GM18505 (cell line): ENCODE data around the gene TEX38.
"Not testable (repeated sequence)": the region's sequence is repeated elsewhere in the genome, so short reads cannot be mapped to it uniquely, and the experiment has no call there.

Experiments
- ATAC-seq: cut with Tn5 transposase; IDR thresholded peaks from one replicate; pipeline ENCODE4 v1.9.1; 2021; ENCODE audit not compliant: unreplicated experiment
- POLR2A ChIP-seq: IDR thresholded peaks from 4 replicates; pipeline ENCODE4 v1.6.1; 2011; ENCODE audit warnings: borderline replicate concordance; ENCODE audit not compliant: insufficient read depth, insufficient read length; ENCODE audit errors: extremely low read depth

Gene TEX38

GRCh38 chr1:46647611-46648010 lies 24.0 kb upstream of the TEX38 start:
- TF ChIP-seq POLR2A, result no peak
- no peak for ATAC-seq

- no peak for ATAC-seq
- no peak for TF ChIP-seq POLR2A
Observed at GRCh38 chr1:46649764-46650163, 21.9 kb upstream of the TEX38 start.

- ATAC-seq, result no peak
- TF ChIP-seq POLR2A, result no peak
Observed at GRCh38 chr1:46650491-46650890, 21.2 kb upstream of the TEX38 start.

GRCh38 chr1:46651152-46651551 lies 20.5 kb upstream of the TEX38 start:
- ATAC-seq, result not testable (repeated sequence)

- ATAC-seq, result no peak
- no peak for TF ChIP-seq POLR2A
Observed at GRCh38 chr1:46652321-46653100, 19.1 kb upstream of the TEX38 start.

GRCh38 chr1:46653405-46653958 lies 18.2 kb upstream of the TEX38 start:
- ATAC-seq, result no peak
- TF ChIP-seq POLR2A, result no peak

- no peak for ATAC-seq
- no peak for TF ChIP-seq POLR2A
Observed at GRCh38 chr1:46654012-46654411, 17.6 kb upstream of the TEX38 start.

GRCh38 chr1:46654698-46655097 lies 17.0 kb upstream of the TEX38 start:
- not testable (repeated sequence) for ATAC-seq

GRCh38 chr1:46655848-46656247 lies 15.8 kb upstream of the TEX38 start:
- no peak for ATAC-seq
- no peak for TF ChIP-seq POLR2A

GRCh38 chr1:46656643-46657042 lies 15.0 kb upstream of the TEX38 start:
- ATAC-seq, result no peak
- TF ChIP-seq POLR2A, result no peak

GRCh38 chr1:46657775-46658174 lies 13.9 kb upstream of the TEX38 start:
- ATAC-seq, result no peak
- no peak for TF ChIP-seq POLR2A

GRCh38 chr1:46659307-46659870 lies 12.3 kb upstream of the TEX38 start:
- TF ChIP-seq POLR2A, result no peak
- ATAC-seq, result no peak

- ATAC-seq, result not testable (repeated sequence)
Observed at GRCh38 chr1:46660116-46660515, 11.5 kb upstream of the TEX38 start.

GRCh38 chr1:46662919-46663318 lies 8.7 kb upstream of the TEX38 start:
- not testable (repeated sequence) for ATAC-seq

GRCh38 chr1:46665983-46666382 lies 5.7 kb upstream of the TEX38 start:
- ATAC-seq, result no peak
- TF ChIP-seq POLR2A, result no peak
